DMS114 treated with DMSO at 0.1 percent for 48 hours (cell line): ENCODE measurements around the gene TRIOBP.

ENCODE experiments used
- DNase-seq: peaks from one replicate; lab custom pipeline; 2025; ENCODE audit not compliant: unreplicated experiment; lab: John Stamatoyannopoulos, UW

TRIOBP gene

GRCh38 chr22:37731804-37732471 is 35.1 kb downstream of the TRIOBP start:
- no peak for DNase-seq

- DNase-seq, result no peak
These were observed 36.1 kb downstream of the TRIOBP start for GRCh38 chr22:37732699-37733607.

GRCh38 chr22:37733625-37734401 is 37.0 kb downstream of the TRIOBP start:
- no peak for DNase-seq

GRCh38 chr22:37734402-37734700 is 37.5 kb downstream of the TRIOBP start:
- DNase-seq, result no peak

- peak; percentile 12 for DNase-seq
These were observed 38.2 kb downstream of the TRIOBP start for GRCh38 chr22:37734964-37735451.

- DNase-seq, result no peak
These were observed 42.2 kb downstream of the TRIOBP start for GRCh38 chr22:37739035-37739434.

- no peak for DNase-seq
These were observed 42.8 kb downstream of the TRIOBP start for GRCh38 chr22:37739611-37740049.

GRCh38 chr22:37740455-37741311 is 43.8 kb downstream of the TRIOBP start:
- DNase-seq, result no peak

GRCh38 chr22:37741312-37741795 is 44.5 kb downstream of the TRIOBP start:
- no peak for DNase-seq

GRCh38 chr22:37742376-37743171 is 45.7 kb downstream of the TRIOBP start:
- no peak for DNase-seq

GRCh38 chr22:37744589-37744988 is 47.7 kb downstream of the TRIOBP start:
- DNase-seq, result no peak

GRCh38 chr22:37745548-37746365 is 48.9 kb downstream of the TRIOBP start:
- peak; percentile 57 for DNase-seq

GRCh38 chr22:37746366-37747079 is 49.7 kb downstream of the TRIOBP start:
- DNase-seq, result no peak

GRCh38 chr22:37747080-37747714 is 50.3 kb downstream of the TRIOBP start:
- DNase-seq, result no peak

GRCh38 chr22:37747715-37748100 is 50.9 kb downstream of the TRIOBP start:
- DNase-seq, result no peak

GRCh38 chr22:37748659-37749058 is 51.8 kb downstream of the TRIOBP start:
- no peak for DNase-seq

GRCh38 chr22:37749226-37749625 is 52.4 kb downstream of the TRIOBP start:
- DNase-seq, result no peak
